Urothelium cell line (cell line): Measurements from ENCODE around the gene ABHD16A.
A peak's percentile ranks its signal among the peaks of the same experiment; 100 is the strongest.

Experiments used
- DNase-seq: peaks from one replicate; pipeline ENCODE4 v3.0.0; 2011; ENCODE audit warnings: low spot score, mixed read lengths
- FAIRE-seq: peaks from 2 replicates; lab custom pipeline; 2011; peaks lifted over from hg19 to GRCh38; lab: Jason Lieb, UNC

The ABHD16A gene

GRCh38 chr6:31663126-31663960, 39.8 kb downstream of the ABHD16A start:
- no peak for FAIRE-seq
- DNase-seq: no peak

- DNase-seq: no peak
- FAIRE-seq: no peak
These were observed 40.9 kb downstream of the ABHD16A start for GRCh38 chr6:31662124-31662723.

- FAIRE-seq (no peak), DNase-seq (no peak)
These were observed 41.6 kb downstream of the ABHD16A start for GRCh38 chr6:31661262-31662123.

- no peak for FAIRE-seq
- peak; percentile 88 for DNase-seq
These were observed 42.5 kb downstream of the ABHD16A start, which contains the start of gene C6orf47 for GRCh38 chr6:31660381-31661261. TSS of gene C6orf47 (minus strand) at chr6:31660778. CDS start at chr6:31659947, 831 bp downstream.

GRCh38 chr6:31659649-31660380, 43.3 kb downstream of the ABHD16A start:
- DNase-seq: peak; percentile 34

GRCh38 chr6:31658983-31659648, 44.0 kb downstream of the ABHD16A start:
- DNase-seq: no peak
- FAIRE-seq: no peak

More at GRCh38 chr6:31659649-31660380, 43.3 kb downstream of the ABHD16A start:
- no peak for FAIRE-seq

GRCh38 chr6:31658158-31658688, 44.9 kb downstream of the ABHD16A start:
- FAIRE-seq: no peak
- no peak for DNase-seq

GRCh38 chr6:31657406-31658157, 45.5 kb downstream of the ABHD16A start:
- no peak for DNase-seq
- no peak for FAIRE-seq

- no peak for FAIRE-seq
- no peak for DNase-seq
These were observed 47.5 kb downstream of the ABHD16A start, which contains the start of gene APOM for GRCh38 chr6:31655349-31656237. TSS of gene APOM (plus strand) at chr6:31655894. CDS start at chr6:31655967, 73 bp downstream.

- DNase-seq (no peak), FAIRE-seq (no peak)
These were observed 48.4 kb downstream of the ABHD16A start for GRCh38 chr6:31654574-31655348.

- no peak for FAIRE-seq
- DNase-seq: peak; percentile 90
These were observed 50.0 kb downstream of the ABHD16A start for GRCh38 chr6:31652925-31653724.

- FAIRE-seq (no peak), DNase-seq (peak; percentile 67)
These were observed 51.4 kb downstream of the ABHD16A start for GRCh38 chr6:31651602-31652191.

- FAIRE-seq: no peak
These were observed 57.8 kb downstream of the ABHD16A start for GRCh38 chr6:31645325-31645724.

GRCh38 chr6:31643818-31644454, 59.2 kb downstream of the ABHD16A start:
- DNase-seq: no peak
- FAIRE-seq: no peak

More at GRCh38 chr6:31645325-31645724, 57.8 kb downstream of the ABHD16A start:
- DNase-seq: no peak
